ENCODE data around the gene SPRN. TPM values are rescaled to one million over a fixed set of nuclear protein-coding genes. Genes with fewer than 3 reads are reported as not detected.

SPRN gene
- total RNA-seq, 6 donors from 2014 or later, result 0.20 TPM; not detected in 5

- H3K9me3 ChIP-seq, result peaks cover 15 to 17% (median 15%) of the 10 kb centered on the region in 4 donors
- H3K36me3 ChIP-seq, result no peaks in the 10 kb centered on the region
- H3K4me3 ChIP-seq, result no peak overlapping the region
- H3K27ac ChIP-seq, result no peak overlapping the region
- H3K4me1 ChIP-seq, result no peaks in the 10 kb centered on the region
- no peaks in the 10 kb centered on the region for H3K27me3 ChIP-seq
- ATAC-seq (ENCODE audit: low FRiP score in 2 of 2) (no peak), DNase-seq (no peak)
- WGBS, 2 donors, result 86 to 87% methylated on average over 4 of the region's 4 CpGs
- TF ChIP-seq CTCF (IDR thresholded peaks at IDR 0.05) (no peak), POLR2AphosphoS5 (IDR thresholded peaks at IDR 0.05) (no peak), POLR2A (IDR thresholded peaks at IDR 0.05) (no peak), EP300 (IDR thresholded peaks at IDR 0.05) (no peak)
Observed at GRCh38 chr10:133452453-133452852, 28.0 kb upstream of the SPRN start.

- 62 to 67% methylated on average over 4 of the region's 4 CpGs for WGBS, 2 donors
- ATAC-seq (ENCODE audit: low FRiP score in 2 of 2) (no peak), DNase-seq (no peak)
- Histone ChIP-seq H3K27me3 (no peaks in the 10 kb centered on the region), H3K9me3 (peaks cover 22 to 28% (median 24%) of the 10 kb centered on the region in 4 donors), H3K36me3 (no peaks in the 10 kb centered on the region), H3K4me1 (no peaks in the 10 kb centered on the region), H3K4me3 (no peak overlapping the region), H3K27ac (no peak overlapping the region)
- TF ChIP-seq POLR2A (IDR thresholded peaks at IDR 0.05), result no peak
- TF ChIP-seq EP300 (IDR thresholded peaks at IDR 0.05), result no peak
- no peak for TF ChIP-seq CTCF (IDR thresholded peaks at IDR 0.05)
- no peak for TF ChIP-seq POLR2AphosphoS5 (IDR thresholded peaks at IDR 0.05)
Observed at GRCh38 chr10:133451346-133451745, 26.9 kb upstream of the SPRN start.

GRCh38 chr10:133448120-133448519, 23.7 kb upstream of the SPRN start:
- TF ChIP-seq POLR2A (IDR thresholded peaks at IDR 0.05), result no peak
- no peak for TF ChIP-seq EP300 (IDR thresholded peaks at IDR 0.05)
- TF ChIP-seq POLR2AphosphoS5 (IDR thresholded peaks at IDR 0.05), result no peak
- TF ChIP-seq CTCF (IDR thresholded peaks at IDR 0.05), result no peak
- H3K27ac ChIP-seq, result no peak overlapping the region
- H3K4me3 ChIP-seq, result no peak overlapping the region
- H3K4me1 ChIP-seq, result no peaks in the 10 kb centered on the region
- ATAC-seq (ENCODE audit: low FRiP score in 2 of 2) (no peak), DNase-seq (no peak)
- H3K27me3 ChIP-seq, result peaks cover 0 to 4% (median 0%) of the 10 kb centered on the region in 4 donors
- peaks cover 22 to 35% (median 27%) of the 10 kb centered on the region in 4 donors for H3K9me3 ChIP-seq
- no peaks in the 10 kb centered on the region for H3K36me3 ChIP-seq

- Histone ChIP-seq H3K27me3 (peaks cover 0 to 4% (median 0%) of the 10 kb centered on the region in 4 donors), H3K9me3 (peaks cover 22 to 35% (median 27%) of the 10 kb centered on the region in 4 donors), H3K36me3 (no peaks in the 10 kb centered on the region), H3K27ac (no peak overlapping the region), H3K4me3 (no peak overlapping the region), H3K4me1 (no peaks in the 10 kb centered on the region)
- TF ChIP-seq CTCF (IDR thresholded peaks at IDR 0.05), result no peak
- no peak for TF ChIP-seq POLR2AphosphoS5 (IDR thresholded peaks at IDR 0.05)
- WGBS, 2 donors, result 82 to 92% methylated on average over 11 of the region's 11 CpGs
- ATAC-seq (ENCODE audit: low FRiP score in 2 of 2) (no peak), DNase-seq (no peak)
Observed at GRCh38 chr10:133446979-133447378, 22.6 kb upstream of the SPRN start.

Measured in upper lobe of left lung (tissue), 6 donors.